ENCODE measurements around the gene IL21.
"Not testable (repeated sequence)": the region's sequence is repeated elsewhere in the genome, so short reads cannot be mapped to it uniquely, and the experiment has no call there.

The IL21 gene

DNA sequence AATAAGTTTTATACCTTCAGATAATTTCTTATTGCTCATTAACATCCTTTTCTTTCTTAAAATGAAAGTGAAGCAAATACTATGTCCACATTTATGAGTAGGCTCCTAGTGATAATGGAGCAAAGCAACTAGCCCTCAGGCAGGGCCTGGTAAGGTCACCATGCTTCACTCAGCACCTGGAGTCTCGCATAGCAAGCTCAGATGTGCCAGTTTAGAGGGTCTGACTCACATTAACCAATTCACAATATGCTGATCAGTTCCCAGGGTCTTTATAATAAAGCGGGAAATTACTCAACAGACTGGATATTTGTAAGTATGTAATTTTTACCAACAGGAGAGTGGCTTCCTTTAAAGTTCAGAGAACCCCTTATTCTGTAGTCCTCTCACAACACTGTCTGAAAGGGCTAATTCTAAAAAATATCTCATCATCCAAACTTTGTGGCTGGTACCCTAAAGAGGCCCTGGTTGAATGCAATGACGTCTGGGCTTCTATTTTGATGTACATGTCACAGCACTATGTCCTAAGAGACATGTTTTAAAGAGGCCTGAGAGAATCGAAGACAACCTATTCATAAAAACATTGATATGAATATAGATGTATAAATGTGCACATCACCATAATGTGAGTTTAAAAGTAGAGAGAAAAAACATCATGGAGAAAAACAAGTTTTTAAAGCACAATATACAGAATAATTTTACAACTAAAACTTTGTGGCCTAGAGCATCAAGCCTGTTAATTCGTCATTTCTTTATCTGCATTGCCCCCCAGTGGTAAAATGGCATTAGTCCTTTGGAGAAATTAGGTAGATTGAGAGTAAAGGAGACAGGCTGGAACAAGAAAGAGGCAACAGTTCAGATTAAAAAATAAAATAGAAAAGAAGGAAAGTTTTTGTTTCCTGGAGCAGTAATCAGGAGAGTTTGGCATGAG lies 44.3 kb downstream of the IL21 start:
- no peaks in the 10 kb centered on the region for H3K36me3 ChIP-seq (ENCODE audit: control insufficient read depth, insufficient read depth, low read length)
- no peak overlapping the region for H3K4me3 ChIP-seq (ENCODE audit: low read depth, low read length)
- H3K9me3 ChIP-seq (ENCODE audit: control insufficient read depth, insufficient read depth, low read depth, low read length): peaks cover 8% of the 10 kb centered on the region; the same call in 1 of the 2 replicates
- no peak overlapping the region for H3K27ac ChIP-seq (ENCODE audit: low read depth, low read length)
- no peaks in the 10 kb centered on the region for H3K27me3 ChIP-seq (ENCODE audit: control insufficient read depth, insufficient read depth, low read length)
- H3K9ac ChIP-seq (ENCODE audit: low read length): no peak overlapping the region
- H3K4me1 ChIP-seq (ENCODE audit: control insufficient read depth, insufficient read depth, low read length): no peaks in the 10 kb centered on the region

DNA sequence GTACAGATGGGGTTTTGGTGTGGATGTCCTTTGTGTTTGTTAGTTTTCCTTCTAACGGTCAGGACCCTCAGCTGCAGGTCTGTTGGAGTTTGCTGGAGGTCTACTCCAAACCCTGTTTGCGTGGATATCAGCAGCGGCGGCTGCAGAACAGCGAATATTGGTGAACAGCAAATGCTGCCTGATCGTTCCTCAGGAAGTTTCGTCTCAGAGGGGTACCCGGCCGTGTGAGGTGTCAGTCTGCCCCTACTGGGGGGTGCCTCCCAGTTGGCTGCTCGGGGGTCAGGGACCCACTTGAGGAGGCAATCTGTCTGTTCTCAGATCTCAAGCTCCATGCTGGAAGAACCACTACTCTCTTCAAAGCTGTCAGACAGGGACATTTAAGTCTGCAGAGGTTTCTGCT lies 46.5 kb downstream of the IL21 start:
- H3K27me3 ChIP-seq (ENCODE audit: control insufficient read depth, insufficient read depth, low read length); H3K36me3 ChIP-seq (ENCODE audit: control insufficient read depth, insufficient read depth, low read length); H3K4me3 ChIP-seq (ENCODE audit: low read depth, low read length); H3K9ac ChIP-seq (ENCODE audit: low read length); H3K9me3 ChIP-seq (ENCODE audit: control insufficient read depth, insufficient read depth, low read depth, low read length); H3K4me1 ChIP-seq (ENCODE audit: control insufficient read depth, insufficient read depth, low read length); H3K27ac ChIP-seq (ENCODE audit: low read depth, low read length): not testable (repeated sequence)

DNA sequence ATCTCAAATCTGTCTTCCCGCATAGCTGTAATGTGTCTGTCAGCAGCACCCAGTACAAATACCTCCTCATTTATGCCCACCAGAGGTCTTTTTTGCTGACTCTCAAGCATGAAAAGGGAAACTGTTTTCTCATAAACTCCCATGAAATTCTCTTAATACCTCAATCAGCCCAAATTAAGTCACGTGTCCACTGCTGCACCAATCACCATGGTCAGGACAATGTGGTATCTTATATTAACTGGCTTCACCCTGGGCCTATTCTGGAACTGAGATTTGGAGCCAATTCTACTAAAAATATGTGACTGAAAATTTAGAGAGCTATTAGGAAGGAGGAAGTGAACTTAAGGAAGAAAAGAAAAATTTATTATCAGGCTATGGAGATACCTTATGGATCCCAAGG lies 58.4 kb downstream of the IL21 start:
- no peak overlapping the region for H3K27ac ChIP-seq (ENCODE audit: low read depth, low read length)
- no peak overlapping the region for H3K9ac ChIP-seq (ENCODE audit: low read length)
- H3K4me1 ChIP-seq (ENCODE audit: control insufficient read depth, insufficient read depth, low read length): no peaks in the 10 kb centered on the region
- no peaks in the 10 kb centered on the region for H3K36me3 ChIP-seq (ENCODE audit: control insufficient read depth, insufficient read depth, low read length)
- H3K9me3 ChIP-seq (ENCODE audit: control insufficient read depth, insufficient read depth, low read depth, low read length): no peaks in the 10 kb centered on the region
- H3K27me3 ChIP-seq (ENCODE audit: control insufficient read depth, insufficient read depth, low read length): no peaks in the 10 kb centered on the region
- no peak overlapping the region for H3K4me3 ChIP-seq (ENCODE audit: low read depth, low read length)

Measured in HUES6 (cell line).